SU-DHL-6 (cell line): Measurements from ENCODE around the gene NPY5R.

Experiments used
- H2AFZ ChIP-seq: fragments of 200-600 bp; sonication (generic); 2 replicates; pipeline ENCODE4 v1.6.1; 2014; ENCODE audit warnings: low read depth, mild to moderate bottlenecking, moderate library complexity, mixed read lengths, antibody characterized with exemption, low read length; ENCODE audit not compliant: severe bottlenecking
- H3F3A ChIP-seq: fragments of 200-600 bp; shearing (Covaris generic); 2 replicates; pipeline ENCODE4 v1.6.0; 2016; ENCODE audit warnings: antibody characterized with exemption, mild to moderate bottlenecking; ENCODE audit not compliant: insufficient read depth
- H3K27ac ChIP-seq: fragments of 200-600 bp; sonication (generic); 2 replicates; pipeline ENCODE4 v1.5.1; 2016; ENCODE audit warnings: low read depth, mild to moderate bottlenecking, low read length, moderate library complexity, mixed read lengths
- H3K27me3 ChIP-seq: fragments of 200-600 bp; sonication (generic), shearing (Covaris generic); 2 replicates; pipeline ENCODE4 v1.6.0; 2014; ENCODE audit warnings: mild to moderate bottlenecking, low read length
- H3K36me3 ChIP-seq: fragments of 200-600 bp; sonication (generic); 2 replicates; pipeline ENCODE4 v1.6.1; 2014; ENCODE audit warnings: mild to moderate bottlenecking, low read length, mixed read lengths
- H3K4me2 ChIP-seq: fragments of 300-600, 200-600 bp; shearing (Covaris generic), sonication (generic); 2 replicates; pipeline ENCODE4 v1.6.0; 2014; ENCODE audit warnings: low read length, low read depth, mild to moderate bottlenecking; ENCODE audit not compliant: poor library complexity, severe bottlenecking
- H3K4me3 ChIP-seq: fragments of 200-600 bp; sonication (generic); 2 replicates; pipeline ENCODE4 v1.5.1; 2014; ENCODE audit warnings: antibody characterized with exemption, low read length, mild to moderate bottlenecking, mixed read lengths; ENCODE audit not compliant: insufficient read depth, poor library complexity, severe bottlenecking
- H3K79me2 ChIP-seq: fragments of 200-600 bp; sonication (generic); 2 replicates; pipeline ENCODE4 v1.6.1; 2014; ENCODE audit warnings: mild to moderate bottlenecking, low read length, moderate library complexity; ENCODE audit not compliant: insufficient read depth
- H3K9ac ChIP-seq: fragments of 200-600 bp; sonication (generic); 2 replicates; pipeline ENCODE4 v1.7.0; 2014; ENCODE audit warnings: mild to moderate bottlenecking, low read length
- H3K9me2 ChIP-seq: fragments of 200-600 bp; sonication (generic); replicated peaks from 2 replicates; pipeline ENCODE4 v1.6.1; 2014; ENCODE audit warnings: low read length; ENCODE audit not compliant: insufficient read depth
- H3K9me3 ChIP-seq: fragments of 200-600 bp; sonication (generic); 2 replicates; pipeline ENCODE4 v1.6.1; 2014; ENCODE audit warnings: low read length, mixed read lengths; ENCODE audit not compliant: insufficient read depth
- H4K20me1 ChIP-seq: fragments of 200-600 bp; sonication (generic); 2 replicates; pipeline ENCODE4 v1.6.1; 2014; ENCODE audit warnings: low read depth, mild to moderate bottlenecking, antibody characterized with exemption, low read length, moderate library complexity, mixed read lengths
- EZH2phosphoT487 ChIP-seq: fragments of 200-600 bp; sonication (generic), shearing (Covaris generic); conservative IDR thresholded peaks from 2 replicates; pipeline ENCODE4 v1.6.1; 2018; ENCODE audit warnings: mild to moderate bottlenecking, antibody characterized with exemption, low read length, moderate library complexity, mixed read lengths
- TF ChIP-seq, protein P1 (sequence below): fragments of 200-600 bp; sonication (generic); IDR thresholded peaks from one replicate; pipeline ENCODE4 v1.5.1; 2017; ENCODE audit warnings: antibody characterized with exemption, mild to moderate bottlenecking, low read length, moderate library complexity; ENCODE audit not compliant: insufficient read depth, poor library complexity, severe bottlenecking

NPY5R gene

DNA sequence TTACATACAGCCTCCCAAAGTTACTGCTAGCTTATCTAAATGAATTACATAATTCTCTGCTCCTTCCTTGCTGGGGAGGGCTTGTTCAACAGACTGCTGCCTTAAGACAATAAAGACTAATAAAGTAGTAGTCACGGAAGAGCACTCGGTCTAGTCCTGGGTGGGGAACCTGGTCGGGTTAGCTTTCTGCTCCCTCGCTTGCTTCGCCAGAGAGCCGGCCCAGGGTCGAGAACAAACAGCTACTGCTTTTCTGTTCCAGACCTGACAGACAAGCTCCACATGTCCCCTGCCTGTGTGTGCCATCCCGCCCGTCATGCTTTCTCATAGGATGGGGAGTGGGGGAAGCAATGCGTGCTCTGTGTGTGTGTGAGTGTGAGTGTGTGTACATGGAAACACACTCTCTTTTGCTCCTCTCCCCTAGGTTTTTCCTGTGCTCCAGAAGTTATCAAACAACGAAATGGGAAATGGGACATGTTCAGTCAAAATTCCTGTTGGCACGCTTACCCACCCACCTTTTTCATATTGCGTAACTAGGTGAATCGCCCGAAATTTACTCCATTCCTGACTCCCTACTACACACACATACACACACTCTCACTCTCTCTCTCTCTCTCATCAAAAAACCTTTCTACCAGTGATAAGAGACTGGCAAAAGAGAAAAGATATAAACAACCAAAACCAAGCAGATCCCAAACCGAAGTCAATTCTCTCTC is 12.6 kb upstream of the NPY5R start:
- Histone ChIP-seq H3F3A (no peaks in the 10 kb centered on the region), H3K79me2 (no peaks in the 10 kb centered on the region), H3K27me3 (no peaks in the 10 kb centered on the region), H4K20me1 (no peaks in the 10 kb centered on the region), H3K4me2 (no peak overlapping the region), H3K9ac (no peak overlapping the region), H3K27ac (no peak overlapping the region), H3K9me3 (no peaks in the 10 kb centered on the region), H2AFZ (no peak overlapping the region), H3K9me2 (no peaks in the 10 kb centered on the region), H3K36me3 (no peaks in the 10 kb centered on the region), H3K4me3 (no peak overlapping the region)
- TF ChIP-seq EZH2phosphoT487 = no peak
- TF ChIP-seq, protein P1, sequence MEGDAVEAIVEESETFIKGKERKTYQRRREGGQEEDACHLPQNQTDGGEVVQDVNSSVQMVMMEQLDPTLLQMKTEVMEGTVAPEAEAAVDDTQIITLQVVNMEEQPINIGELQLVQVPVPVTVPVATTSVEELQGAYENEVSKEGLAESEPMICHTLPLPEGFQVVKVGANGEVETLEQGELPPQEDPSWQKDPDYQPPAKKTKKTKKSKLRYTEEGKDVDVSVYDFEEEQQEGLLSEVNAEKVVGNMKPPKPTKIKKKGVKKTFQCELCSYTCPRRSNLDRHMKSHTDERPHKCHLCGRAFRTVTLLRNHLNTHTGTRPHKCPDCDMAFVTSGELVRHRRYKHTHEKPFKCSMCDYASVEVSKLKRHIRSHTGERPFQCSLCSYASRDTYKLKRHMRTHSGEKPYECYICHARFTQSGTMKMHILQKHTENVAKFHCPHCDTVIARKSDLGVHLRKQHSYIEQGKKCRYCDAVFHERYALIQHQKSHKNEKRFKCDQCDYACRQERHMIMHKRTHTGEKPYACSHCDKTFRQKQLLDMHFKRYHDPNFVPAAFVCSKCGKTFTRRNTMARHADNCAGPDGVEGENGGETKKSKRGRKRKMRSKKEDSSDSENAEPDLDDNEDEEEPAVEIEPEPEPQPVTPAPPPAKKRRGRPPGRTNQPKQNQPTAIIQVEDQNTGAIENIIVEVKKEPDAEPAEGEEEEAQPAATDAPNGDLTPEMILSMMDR = no peak

DNA sequence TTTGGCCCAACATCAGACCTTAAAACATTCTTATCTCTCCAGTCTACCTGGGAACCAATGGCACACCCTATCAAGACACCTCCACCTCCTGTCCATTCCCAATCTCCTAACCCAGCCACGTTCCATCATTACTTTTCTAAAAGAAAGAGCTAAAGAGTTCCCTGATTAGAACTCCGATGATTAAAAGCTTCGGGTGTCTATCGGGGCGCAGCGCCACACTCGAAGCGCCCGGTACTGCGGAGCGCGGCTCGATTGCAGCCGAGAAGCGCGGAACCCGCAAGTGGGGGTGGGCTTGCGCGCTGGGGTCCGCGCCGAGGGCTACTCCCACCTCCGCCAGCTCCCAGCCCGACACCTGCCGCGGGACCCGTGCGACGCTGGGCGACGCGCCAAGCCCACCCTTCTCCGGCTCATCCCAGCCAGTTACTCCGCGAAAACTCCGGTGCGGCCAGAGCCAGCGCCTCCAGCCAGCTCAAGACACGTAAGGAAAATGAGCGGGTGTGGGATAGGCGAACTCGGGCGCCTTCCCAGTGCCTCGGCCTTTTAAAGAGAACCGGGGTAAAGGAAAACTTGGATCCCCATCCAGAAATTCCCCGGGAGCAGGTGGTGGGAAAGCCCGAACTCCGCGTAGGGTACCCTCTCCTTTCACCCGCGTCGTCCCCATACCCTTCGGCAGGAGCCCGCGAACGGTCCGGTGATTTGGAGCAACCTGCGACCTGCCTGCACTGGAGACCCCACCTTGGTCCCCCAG is 11.9 kb upstream of the NPY5R start:
- H3K36me3 ChIP-seq = no peaks in the 10 kb centered on the region
- H3K79me2 ChIP-seq = no peaks in the 10 kb centered on the region
- no peak overlapping the region for H3K9ac ChIP-seq
- no peaks in the 10 kb centered on the region for H3F3A ChIP-seq
- no peaks in the 10 kb centered on the region for H3K9me3 ChIP-seq
- H3K9me2 ChIP-seq = no peaks in the 10 kb centered on the region
- no peaks in the 10 kb centered on the region for H3K27me3 ChIP-seq
- H3K4me3 ChIP-seq = no peak overlapping the region
- H3K4me2 ChIP-seq = no peak overlapping the region
- no peak overlapping the region for H2AFZ ChIP-seq
- no peak overlapping the region for H3K27ac ChIP-seq
- H4K20me1 ChIP-seq = no peaks in the 10 kb centered on the region
- TF ChIP-seq, protein P1 = no peak
- no peak for TF ChIP-seq EZH2phosphoT487

DNA sequence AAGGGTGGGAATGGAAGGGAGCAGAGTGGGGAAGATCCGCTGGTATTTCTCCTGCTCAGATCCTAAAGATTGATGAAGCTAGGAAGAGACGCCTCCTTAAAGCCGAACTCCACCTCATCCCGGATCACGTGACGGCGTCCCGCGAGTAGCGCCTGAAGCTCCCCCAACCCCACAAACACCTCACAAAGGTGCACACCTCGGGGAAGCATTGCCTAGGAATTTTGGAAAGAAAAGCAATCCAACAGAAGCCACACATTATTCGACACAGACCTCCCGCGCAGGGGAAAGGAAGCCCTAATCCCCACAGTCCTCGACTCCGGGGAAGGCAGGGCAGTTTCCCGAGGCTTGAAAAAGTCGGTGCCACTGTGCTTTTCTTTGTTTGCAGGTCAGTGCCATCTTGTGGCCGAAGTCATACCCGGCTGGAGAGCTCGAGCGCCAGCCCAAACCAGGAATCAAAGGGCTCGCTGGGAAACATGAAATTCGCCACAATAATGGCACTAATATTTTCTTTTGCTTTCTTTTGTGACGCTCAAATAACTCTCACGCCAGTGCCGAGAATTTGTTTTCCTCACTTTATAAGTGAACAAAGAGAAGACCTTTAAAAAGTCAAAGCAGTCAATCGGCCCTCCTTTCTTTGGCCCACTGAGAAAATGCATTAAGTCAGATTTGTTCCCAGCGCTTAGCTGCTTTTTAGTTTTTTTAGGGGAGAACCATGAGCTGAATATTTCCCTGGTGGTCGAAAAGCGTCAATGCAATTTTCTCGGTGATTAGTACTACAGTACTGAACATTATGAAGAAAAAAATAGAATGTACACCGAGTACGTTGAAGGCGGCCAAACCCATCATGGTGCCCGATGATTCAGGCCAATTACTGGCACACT is 10.9 kb upstream of the NPY5R start, which contains the start of gene NPY1R:
TSS of gene NPY1R (minus strand) at position 71 of the 881 bp plus-strand sequence. CDS start 6,042 bp downstream, outside the sequence.
- no peak within 1 kb of the TSS for H3K4me2 ChIP-seq
- H3K9ac ChIP-seq = no peak within 1 kb of the TSS
- no peaks in the 10 kb centered on the region for H3K9me2 ChIP-seq

More for the DNA sequence above, 10.9 kb upstream of the NPY5R start, which contains the start of gene NPY1R:
- H3K79me2 ChIP-seq = no peaks in the 10 kb centered on the region
- H4K20me1 ChIP-seq = no peaks in the 10 kb centered on the region
- H3K36me3 ChIP-seq = no peaks in the 10 kb centered on the region
- H2AFZ ChIP-seq = no peak within 1 kb of the TSS
- no peaks in the 10 kb centered on the region for H3K27me3 ChIP-seq
- H3F3A ChIP-seq = no peaks in the 10 kb centered on the region
- H3K9me3 ChIP-seq = no peaks in the 10 kb centered on the region
- TF ChIP-seq, protein P1 = peak; percentile 31
- TF ChIP-seq EZH2phosphoT487 = no peak
- no peak within 1 kb of the TSS for H3K27ac ChIP-seq
- no peak within 1 kb of the TSS for H3K4me3 ChIP-seq
